Gastrocnemius medialis (tissue), 4 donors: ENCODE measurements around the gene USP24. TPM values are rescaled to one million over a fixed set of nuclear protein-coding genes. Genes with fewer than 3 reads are reported as not detected.

ENCODE experiments used
- ATAC-seq, 2 donors: fragments of 150-250 bp; one replicate each; pipeline ENCODE4 v1.9.1; 2016
- DNase-seq, 2 donors: peaks; one replicate each; pipeline ENCODE4 v3.0.0-alpha.2; 2019
- H3K27ac ChIP-seq, 4 donors: fragments of 200-600 bp; sonication (generic); 1 replicate in 1 of 4; 2 replicates in 3 of 4; pipeline ENCODE4 v1.5.1; 2016 to 2018; ENCODE audit warnings: mild to moderate bottlenecking in 2 of 4, moderate library complexity in 1 of 4
- H3K27me3 ChIP-seq, 3 donors: fragments of 200-600 bp; sonication (generic) in 2 of 3; 1 replicate in 1 of 3; 2 replicates in 2 of 3; pipeline versions ENCODE4 v1.5.1 to v1.6.0; 2016 to 2019; ENCODE audit warnings: mild to moderate bottlenecking in 1 of 3, moderate library complexity in 1 of 3
- H3K36me3 ChIP-seq, 2 donors: fragments of 200-600 bp; sonication (generic) in 1 of 2; one replicate each; pipeline ENCODE4 v1.5.1; 2017 to 2018
- H3K4me1 ChIP-seq, 2 donors: fragments of 200-600 bp; sonication (generic) in 1 of 2; one replicate each; pipeline ENCODE4 v1.5.1; 2016 to 2017; ENCODE audit warnings: mild to moderate bottlenecking in 2 of 2
- H3K4me3 ChIP-seq, 4 donors: fragments of 200-600 bp; sonication (generic) in 3 of 4; 1 replicate in 1 of 4; 2 replicates in 3 of 4; pipeline ENCODE4 v1.5.1; 2016 to 2019; ENCODE audit warnings: mild to moderate bottlenecking in 2 of 4
- H3K9me3 ChIP-seq, 3 donors: fragments of 200-600 bp; sonication (generic) in 2 of 3; 1 replicate in 1 of 3; 2 replicates in 2 of 3; pipeline ENCODE4 v1.5.1; 2016 to 2019
- CTCF ChIP-seq, 5 experiments: fragments of 450-650 bp in 3 of 5; fragments of 200-600 bp in 2 of 5; sonication (generic) in 2 of 5; IDR thresholded peaks in 4 of 5; conservative IDR thresholded peaks in 1 of 5; 1 replicate in 4 of 5; 2 replicates in 1 of 5; pipeline ENCODE4 v1.5.1; 2016 to 2019; ENCODE audit warnings: antibody characterized with exemption in 5 of 5, mild to moderate bottlenecking in 3 of 5, moderate library complexity in 3 of 5
- POLR2A ChIP-seq, 2 donors: fragments of 450-650 bp; IDR thresholded peaks; one replicate each; pipeline ENCODE4 v1.6.1; 2017; ENCODE audit warnings: antibody characterized with exemption in 2 of 2, mild to moderate bottlenecking in 2 of 2, moderate library complexity in 2 of 2
- in situ Hi-C, 4 donors: fragments of 200-750 bp; cut with MboI; loops; one replicate each; pipeline versions ENCODE4 v1.15.0 to v1.8.0; 2017; ENCODE audit warnings: low sequenced_read_pairs in 4 of 4
- intact Hi-C: fragments of 100-400 bp; cut with DNase I; formaldehyde crosslinking; loops from one replicate; pipeline ENCODE4 v1.15.1; 2023; ENCODE audit warnings: low total_unique reads
- total RNA-seq, 4 donors: library from RNA; depleted of rRNA; stranded (reverse); fragments of >200 nt; gene quantifications; one replicate each; pipeline versions ENCODE4 v1.1.0 to v1.2.3, GENCODE V29; 2016

USP24 gene
- total RNA-seq, 4 donors from 2014 or later = 77.3 to 102 (median 90.8) TPM

GRCh38 chr1:55062801-55063576, 152.2 kb downstream of the USP24 start:
- H3K9me3 ChIP-seq = no peaks in the 10 kb centered on the region
- H3K27ac ChIP-seq = no peak overlapping the region
- DNase-seq (no peak), ATAC-seq (no peak)
- no peak overlapping the region for H3K4me3 ChIP-seq
- no peaks in the 10 kb centered on the region for H3K27me3 ChIP-seq
- peaks cover 36 to 38% of the 10 kb centered on the region in 2 donors for H3K4me1 ChIP-seq
- TF ChIP-seq CTCF (IDR thresholded peaks at IDR 0.05 in 4 of 5, conservative IDR thresholded peaks at IDR 0.05 in 1 of 5) = no peak
- TF ChIP-seq POLR2A (IDR thresholded peaks at IDR 0.05) = no peak
- intact Hi-C loops = no loop called here
- in situ Hi-C loops = no loop called here
- peaks cover 0 to under 1% of the 10 kb centered on the region in 2 donors for H3K36me3 ChIP-seq

- H3K4me1 ChIP-seq = peaks cover 26 to 27% of the 10 kb centered on the region in 2 donors
Measured at GRCh38 chr1:55061706-55062321, 153.3 kb downstream of the USP24 start.

GRCh38 chr1:55061000-55061705, 154.0 kb downstream of the USP24 start:
- in situ Hi-C loops = no loop called here
- TF ChIP-seq POLR2A (IDR thresholded peaks at IDR 0.05) (no peak), CTCF (IDR thresholded peaks at IDR 0.05 in 4 of 5, conservative IDR thresholded peaks at IDR 0.05 in 1 of 5) (no peak)
- Histone ChIP-seq H3K9me3 (no peaks in the 10 kb centered on the region), H3K4me3 (no peak overlapping the region), H3K36me3 (no peaks in the 10 kb centered on the region), H3K4me1 (peaks cover 20 to 21% of the 10 kb centered on the region in 2 donors), H3K27ac (no peak overlapping the region), H3K27me3 (no peaks in the 10 kb centered on the region)
- DNase-seq (no peak), ATAC-seq (no peak)
- intact Hi-C loops = no loop called here

More at GRCh38 chr1:55061706-55062321, 153.3 kb downstream of the USP24 start:
- intact Hi-C loops (no loop called here), in situ Hi-C loops (no loop called here)
- no peaks in the 10 kb centered on the region for H3K36me3 ChIP-seq
- TF ChIP-seq POLR2A (IDR thresholded peaks at IDR 0.05) = no peak
- TF ChIP-seq CTCF (IDR thresholded peaks at IDR 0.05 in 4 of 5, conservative IDR thresholded peaks at IDR 0.05 in 1 of 5) = no peak
- no peak overlapping the region for H3K4me3 ChIP-seq
- H3K27me3 ChIP-seq = no peaks in the 10 kb centered on the region
- ATAC-seq (no peak), DNase-seq (no peak)
- no peaks in the 10 kb centered on the region for H3K9me3 ChIP-seq
- no peak overlapping the region for H3K27ac ChIP-seq

- TF ChIP-seq CTCF (IDR thresholded peaks at IDR 0.05 in 4 of 5, conservative IDR thresholded peaks at IDR 0.05 in 1 of 5) = no peak
- no peak for TF ChIP-seq POLR2A (IDR thresholded peaks at IDR 0.05)
- Histone ChIP-seq H3K9me3 (no peaks in the 10 kb centered on the region), H3K36me3 (no peaks in the 10 kb centered on the region), H3K27ac (no peak overlapping the region), H3K27me3 (no peaks in the 10 kb centered on the region), H3K4me3 (no peak overlapping the region), H3K4me1 (peaks cover 17 to 19% of the 10 kb centered on the region in 2 donors)
- intact Hi-C loops (no loop called here), in situ Hi-C loops (no loop called here)
- ATAC-seq = no peak
- no peak for DNase-seq
Measured at GRCh38 chr1:55060133-55060999, 154.8 kb downstream of the USP24 start.
